SK-N-SH treated with all-trans-retinoic acid at 6 μM for 48 hours (cell line): ENCODE data around the gene FAM83C.

Experiments used
- ARNTL ChIP-seq: fragments of 450-650 bp; formaldehyde crosslinking; IDR thresholded peaks from 2 replicates; pipeline ENCODE4 v1.5.0; 2020; ENCODE audit warnings: low read depth, mild to moderate bottlenecking, moderate library complexity, borderline replicate concordance
- BACH2 ChIP-seq: fragments of 250-450 bp; sonication (Bioruptor Pico); IDR thresholded peaks from 2 replicates; pipeline ENCODE4 v1.9.0; 2021; ENCODE audit warnings: mild to moderate bottlenecking, borderline replicate concordance
- CREB5 ChIP-seq: fragments of 250-450 bp; sonication (Bioruptor Pico); IDR thresholded peaks from 2 replicates; pipeline ENCODE4 v1.5.1; 2020; ENCODE audit warnings: low read depth, mild to moderate bottlenecking, moderate library complexity
- ESRRG ChIP-seq: fragments of 250-450 bp; sonication (Bioruptor Pico); IDR thresholded peaks from 2 replicates; pipeline ENCODE4 v1.6.1; 2021; ENCODE audit warnings: mild to moderate bottlenecking
- GLIS3 ChIP-seq: fragments of 250-450 bp; sonication (Bioruptor Pico); IDR thresholded peaks from 2 replicates; pipeline ENCODE4 v1.5.0; 2020; ENCODE audit warnings: mild to moderate bottlenecking, moderate library complexity
- OSR1 ChIP-seq: fragments of 250-450 bp; sonication (Bioruptor Pico); IDR thresholded peaks from 2 replicates; pipeline ENCODE4 v1.8.0; 2022; ENCODE audit warnings: moderate library complexity, mild to moderate bottlenecking, inconsistent platforms
- PATZ1 ChIP-seq: fragments of 250-450 bp; sonication (Bioruptor Pico); IDR thresholded peaks from 2 replicates; pipeline ENCODE4 v1.8.0; 2020; ENCODE audit warnings: mild to moderate bottlenecking, moderate library complexity, borderline replicate concordance
- RARB ChIP-seq: fragments of 250-450 bp; sonication (Bioruptor Pico); IDR thresholded peaks from 2 replicates; pipeline ENCODE4 v1.8.0; 2021; ENCODE audit warnings: mild to moderate bottlenecking, moderate library complexity
- TCF4 ChIP-seq: fragments of 250-450 bp; sonication (Bioruptor Pico); IDR thresholded peaks from 2 replicates; pipeline ENCODE4 v1.8.0; 2021; ENCODE audit warnings: mild to moderate bottlenecking, moderate library complexity, borderline replicate concordance
- TOX ChIP-seq: fragments of 250-450 bp; sonication (Bioruptor Pico); IDR thresholded peaks from 2 replicates; pipeline ENCODE4 v1.8.0; 2021; ENCODE audit warnings: mild to moderate bottlenecking, moderate library complexity, borderline replicate concordance
- ZFP3 ChIP-seq: fragments of 250-450 bp; sonication (Bioruptor Pico); IDR thresholded peaks from 2 replicates; pipeline ENCODE4 v1.5.0; 2020; ENCODE audit warnings: mild to moderate bottlenecking, moderate library complexity
- ZFP30 ChIP-seq: fragments of 450-650 bp; formaldehyde crosslinking; IDR thresholded peaks from 2 replicates; pipeline ENCODE4 v1.5.0; 2022; ENCODE audit warnings: mild to moderate bottlenecking, moderate library complexity
- ZNF565 ChIP-seq: fragments of 450-650 bp; formaldehyde crosslinking; conservative IDR thresholded peaks from 2 replicates; pipeline ENCODE4 v1.5.0; 2020; ENCODE audit warnings: low read depth, mild to moderate bottlenecking, moderate library complexity
- ZNF8 ChIP-seq: fragments of 450-650 bp; formaldehyde crosslinking; IDR thresholded peaks from 2 replicates; pipeline ENCODE4 v1.5.0; 2020; ENCODE audit warnings: mild to moderate bottlenecking, moderate library complexity

GRCh38 chr20:35292504-35293285 is 470 bp upstream of the FAM83C start:
- no peak for TF ChIP-seq TOX (CRISPR knock-in tag)
- TF ChIP-seq PATZ1 (CRISPR knock-in tag): no peak
- no peak for TF ChIP-seq RARB
- no peak for TF ChIP-seq CREB5
- no peak for TF ChIP-seq ZNF565 (CRISPR knock-in tag)
- no peak for TF ChIP-seq ZFP30 (CRISPR knock-in tag)
- TF ChIP-seq GLIS3 (CRISPR knock-in tag): no peak
- no peak for TF ChIP-seq ZNF8 (CRISPR knock-in tag)
- no peak for TF ChIP-seq OSR1 (CRISPR knock-in tag)
- no peak for TF ChIP-seq ESRRG (CRISPR knock-in tag)
- TF ChIP-seq ZFP3 (CRISPR knock-in tag): no peak
- TF ChIP-seq BACH2 (CRISPR knock-in tag): no peak
- no peak for TF ChIP-seq ARNTL (CRISPR knock-in tag)
- TF ChIP-seq TCF4: no peak
